ENCODE results near the gene ZC3HAV1.

The ZC3HAV1 gene

GRCh38 chr7:139114585-139114984 is 5.1 kb upstream of the ZC3HAV1 start:
- no peak overlapping the region for H3K4me3 ChIP-seq (ENCODE audit: low read depth, low read length)
- DNase-seq (ENCODE audit: low read depth), result no peak
- TF ChIP-seq, protein P1, sequence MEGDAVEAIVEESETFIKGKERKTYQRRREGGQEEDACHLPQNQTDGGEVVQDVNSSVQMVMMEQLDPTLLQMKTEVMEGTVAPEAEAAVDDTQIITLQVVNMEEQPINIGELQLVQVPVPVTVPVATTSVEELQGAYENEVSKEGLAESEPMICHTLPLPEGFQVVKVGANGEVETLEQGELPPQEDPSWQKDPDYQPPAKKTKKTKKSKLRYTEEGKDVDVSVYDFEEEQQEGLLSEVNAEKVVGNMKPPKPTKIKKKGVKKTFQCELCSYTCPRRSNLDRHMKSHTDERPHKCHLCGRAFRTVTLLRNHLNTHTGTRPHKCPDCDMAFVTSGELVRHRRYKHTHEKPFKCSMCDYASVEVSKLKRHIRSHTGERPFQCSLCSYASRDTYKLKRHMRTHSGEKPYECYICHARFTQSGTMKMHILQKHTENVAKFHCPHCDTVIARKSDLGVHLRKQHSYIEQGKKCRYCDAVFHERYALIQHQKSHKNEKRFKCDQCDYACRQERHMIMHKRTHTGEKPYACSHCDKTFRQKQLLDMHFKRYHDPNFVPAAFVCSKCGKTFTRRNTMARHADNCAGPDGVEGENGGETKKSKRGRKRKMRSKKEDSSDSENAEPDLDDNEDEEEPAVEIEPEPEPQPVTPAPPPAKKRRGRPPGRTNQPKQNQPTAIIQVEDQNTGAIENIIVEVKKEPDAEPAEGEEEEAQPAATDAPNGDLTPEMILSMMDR (IDR thresholded peaks at IDR 0.05; ENCODE audit: low read depth, low read length), result no peak
- TF ChIP-seq, protein P2, sequence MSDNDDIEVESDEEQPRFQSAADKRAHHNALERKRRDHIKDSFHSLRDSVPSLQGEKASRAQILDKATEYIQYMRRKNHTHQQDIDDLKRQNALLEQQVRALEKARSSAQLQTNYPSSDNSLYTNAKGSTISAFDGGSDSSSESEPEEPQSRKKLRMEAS (IDR thresholded peaks at IDR 0.05; ENCODE audit: low read depth, low read length), result no peak
- no peak for TF ChIP-seq MYC (IDR thresholded peaks at IDR 0.05; ENCODE audit: low read depth, low read length)
- no peak for TF ChIP-seq POLR2A (IDR thresholded peaks at IDR 0.05; ENCODE audit: extremely low read depth, insufficient read length)

DNA sequence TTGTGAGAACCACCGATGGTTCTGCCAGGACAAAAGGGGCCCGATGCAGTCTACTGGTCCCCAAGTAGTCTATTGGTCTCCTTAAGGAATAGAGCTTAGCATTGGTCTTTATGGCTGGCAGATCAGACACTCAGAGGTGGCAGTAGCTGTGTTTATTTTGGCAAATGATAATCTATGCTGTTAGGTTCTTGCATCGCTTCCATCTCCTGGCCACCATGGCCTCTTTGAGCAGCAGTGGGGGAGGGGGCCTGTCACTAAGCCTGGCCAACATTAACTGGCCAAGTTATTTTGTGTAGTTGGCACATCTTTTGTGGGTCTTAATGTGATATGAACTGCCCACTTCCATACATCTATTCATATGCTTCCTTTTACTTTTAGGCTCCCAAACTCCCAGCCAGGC is 4.5 kb upstream of the ZC3HAV1 start:
- no peak for TF ChIP-seq MYC (IDR thresholded peaks at IDR 0.05; ENCODE audit: low read depth, low read length)
- TF ChIP-seq, protein P2 (IDR thresholded peaks at IDR 0.05; ENCODE audit: low read depth, low read length), result no peak
- TF ChIP-seq POLR2A (IDR thresholded peaks at IDR 0.05; ENCODE audit: extremely low read depth, insufficient read length), result no peak
- TF ChIP-seq, protein P1 (IDR thresholded peaks at IDR 0.05; ENCODE audit: low read depth, low read length), result no peak
- no peak for DNase-seq (ENCODE audit: low read depth)
- H3K4me3 ChIP-seq (ENCODE audit: low read depth, low read length), result no peak overlapping the region

- no peak for DNase-seq (ENCODE audit: low read depth)
- no peak overlapping the region for H3K4me3 ChIP-seq (ENCODE audit: low read depth, low read length)
- TF ChIP-seq, protein P1 (IDR thresholded peaks at IDR 0.05; ENCODE audit: low read depth, low read length), result no peak
- TF ChIP-seq MYC (IDR thresholded peaks at IDR 0.05; ENCODE audit: low read depth, low read length) (no peak), POLR2A (IDR thresholded peaks at IDR 0.05; ENCODE audit: extremely low read depth, insufficient read length) (no peak)
- TF ChIP-seq, protein P2 (IDR thresholded peaks at IDR 0.05; ENCODE audit: low read depth, low read length), result no peak
Measured at GRCh38 chr7:139112741-139113250, 3.3 kb upstream of the ZC3HAV1 start.

- TF ChIP-seq MYC (IDR thresholded peaks at IDR 0.05; ENCODE audit: low read depth, low read length) (no peak), POLR2A (IDR thresholded peaks at IDR 0.05; ENCODE audit: extremely low read depth, insufficient read length) (no peak)
- TF ChIP-seq, protein P1 (IDR thresholded peaks at IDR 0.05; ENCODE audit: low read depth, low read length), result no peak
- TF ChIP-seq, protein P2 (IDR thresholded peaks at IDR 0.05; ENCODE audit: low read depth, low read length), result no peak
- H3K4me3 ChIP-seq (ENCODE audit: low read depth, low read length), result no peak overlapping the region
- no peak for DNase-seq (ENCODE audit: low read depth)
Measured at GRCh38 chr7:139112316-139112715, 2.8 kb upstream of the ZC3HAV1 start.

GRCh38 chr7:139111811-139112301 is 2.3 kb upstream of the ZC3HAV1 start:
- TF ChIP-seq, protein P2 (IDR thresholded peaks at IDR 0.05; ENCODE audit: low read depth, low read length), result no peak
- TF ChIP-seq, protein P1 (IDR thresholded peaks at IDR 0.05; ENCODE audit: low read depth, low read length), result no peak
- TF ChIP-seq POLR2A (IDR thresholded peaks at IDR 0.05; ENCODE audit: extremely low read depth, insufficient read length) (no peak), MYC (IDR thresholded peaks at IDR 0.05; ENCODE audit: low read depth, low read length) (no peak)
- no peak for DNase-seq (ENCODE audit: low read depth)
- H3K4me3 ChIP-seq (ENCODE audit: low read depth, low read length), result no peak overlapping the region

Measured in NB4 (cell line).